ENCODE data around the gene LRRC23.

Gene LRRC23

GRCh38 chr12:6936636-6937480 lies 32.2 kb downstream of the LRRC23 start:
- H3K27ac Mint-ChIP-seq: peak overlapping the region; percentile 74 to 90 (median 88)
- H3K4me1 Mint-ChIP-seq: peaks cover 47% of the 10 kb centered on the region
- peaks cover 67% of the 10 kb centered on the region for H3K36me3 Mint-ChIP-seq (ENCODE audit: low read depth)
- H3K27me3 Mint-ChIP-seq (ENCODE audit: low read depth): no peaks in the 10 kb centered on the region
- TF ChIP-seq, protein P1, sequence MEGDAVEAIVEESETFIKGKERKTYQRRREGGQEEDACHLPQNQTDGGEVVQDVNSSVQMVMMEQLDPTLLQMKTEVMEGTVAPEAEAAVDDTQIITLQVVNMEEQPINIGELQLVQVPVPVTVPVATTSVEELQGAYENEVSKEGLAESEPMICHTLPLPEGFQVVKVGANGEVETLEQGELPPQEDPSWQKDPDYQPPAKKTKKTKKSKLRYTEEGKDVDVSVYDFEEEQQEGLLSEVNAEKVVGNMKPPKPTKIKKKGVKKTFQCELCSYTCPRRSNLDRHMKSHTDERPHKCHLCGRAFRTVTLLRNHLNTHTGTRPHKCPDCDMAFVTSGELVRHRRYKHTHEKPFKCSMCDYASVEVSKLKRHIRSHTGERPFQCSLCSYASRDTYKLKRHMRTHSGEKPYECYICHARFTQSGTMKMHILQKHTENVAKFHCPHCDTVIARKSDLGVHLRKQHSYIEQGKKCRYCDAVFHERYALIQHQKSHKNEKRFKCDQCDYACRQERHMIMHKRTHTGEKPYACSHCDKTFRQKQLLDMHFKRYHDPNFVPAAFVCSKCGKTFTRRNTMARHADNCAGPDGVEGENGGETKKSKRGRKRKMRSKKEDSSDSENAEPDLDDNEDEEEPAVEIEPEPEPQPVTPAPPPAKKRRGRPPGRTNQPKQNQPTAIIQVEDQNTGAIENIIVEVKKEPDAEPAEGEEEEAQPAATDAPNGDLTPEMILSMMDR (IDR thresholded peaks at IDR 0.05; ENCODE audit: unreplicated experiment in 3 of 3): no peak
- H3K9me3 Mint-ChIP-seq: no peaks in the 10 kb centered on the region
- peak overlapping the region; percentile 79 to 88 (median 82) for H3K4me3 Mint-ChIP-seq

DNA sequence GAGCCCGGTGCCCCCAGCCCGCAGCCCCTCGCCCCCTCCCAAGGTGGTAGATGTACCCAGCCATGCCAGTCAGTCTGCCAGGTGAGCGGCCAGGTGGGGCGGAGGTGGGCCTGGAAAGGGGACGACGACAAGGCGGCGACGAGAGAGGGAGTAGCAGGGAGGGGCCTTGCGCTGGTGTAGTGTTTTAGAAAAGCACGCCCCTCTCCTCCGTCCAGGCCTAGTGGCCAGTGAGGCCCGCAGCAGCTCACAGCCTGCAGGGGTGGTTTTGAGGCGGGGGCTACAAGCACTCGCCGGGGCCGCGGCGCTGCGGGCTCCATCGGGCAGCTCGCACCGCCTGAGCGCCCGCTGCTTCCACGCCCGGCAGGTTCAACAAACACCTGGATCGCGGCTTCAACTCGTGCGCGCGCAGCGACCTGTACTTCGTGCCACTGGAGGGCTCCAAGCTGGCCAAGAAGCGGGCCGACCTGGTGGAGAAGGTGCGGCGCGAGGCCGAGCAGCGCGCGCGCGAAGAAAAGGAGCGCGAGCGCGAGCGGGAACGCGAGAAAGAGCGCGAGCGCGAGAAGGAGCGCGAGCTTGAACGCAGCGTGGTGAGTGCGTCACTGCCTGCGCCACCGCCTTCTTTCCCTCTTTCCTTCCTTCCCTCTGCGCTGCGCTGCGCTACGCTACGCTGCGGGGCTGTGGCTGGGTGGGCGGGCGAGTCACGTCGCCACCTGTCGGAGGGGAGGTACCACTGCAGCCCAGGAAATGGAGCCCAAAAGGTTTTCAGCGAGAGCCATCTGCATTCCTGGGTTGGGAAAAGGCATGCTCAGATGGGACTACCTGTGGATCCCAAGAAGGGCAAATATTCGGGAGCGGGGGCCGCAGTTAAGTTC lies 33.1 kb downstream of the LRRC23 start:
- Mint-ChIP-seq H3K4me1 (peaks cover 44% of the 10 kb centered on the region), H3K9me3 (no peaks in the 10 kb centered on the region), H3K4me3 (peak overlapping the region; percentile 82 to 88 (median 86)), H3K36me3 (ENCODE audit: low read depth) (peaks cover 63% of the 10 kb centered on the region), H3K27me3 (ENCODE audit: low read depth) (no peaks in the 10 kb centered on the region), H3K27ac (peak overlapping the region; percentile 76 to 96 (median 90))
- TF ChIP-seq, protein P1 (IDR thresholded peaks at IDR 0.05; ENCODE audit: unreplicated experiment in 3 of 3): peak; percentile 92 to 97 (median 97)

DNA sequence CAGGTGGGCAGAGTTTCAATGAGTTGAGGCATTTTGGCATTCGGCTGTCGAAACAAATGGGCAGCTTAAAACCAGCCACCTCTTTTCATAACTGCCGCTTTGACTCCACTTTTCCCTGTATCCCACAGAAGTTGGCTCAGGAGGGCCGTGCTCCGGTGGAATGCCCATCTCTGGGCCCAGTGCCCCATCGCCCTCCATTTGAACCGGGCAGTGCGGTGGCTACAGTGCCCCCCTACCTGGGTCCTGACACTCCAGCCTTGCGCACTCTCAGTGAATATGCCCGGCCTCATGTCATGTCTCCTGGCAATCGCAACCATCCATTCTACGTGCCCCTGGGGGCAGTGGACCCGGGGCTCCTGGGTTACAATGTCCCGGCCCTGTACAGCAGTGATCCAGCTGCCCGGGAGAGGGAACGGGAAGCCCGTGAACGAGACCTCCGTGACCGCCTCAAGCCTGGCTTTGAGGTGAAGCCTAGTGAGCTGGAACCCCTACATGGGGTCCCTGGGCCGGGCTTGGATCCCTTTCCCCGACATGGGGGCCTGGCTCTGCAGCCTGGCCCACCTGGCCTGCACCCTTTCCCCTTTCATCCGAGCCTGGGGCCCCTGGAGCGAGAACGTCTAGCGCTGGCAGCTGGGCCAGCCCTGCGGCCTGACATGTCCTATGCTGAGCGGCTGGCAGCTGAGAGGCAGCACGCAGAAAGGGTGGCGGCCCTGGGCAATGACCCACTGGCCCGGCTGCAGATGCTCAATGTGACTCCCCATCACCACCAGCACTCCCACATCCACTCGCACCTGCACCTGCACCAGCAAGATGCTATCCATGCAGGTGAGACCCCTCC lies 34.0 kb downstream of the LRRC23 start:
- Mint-ChIP-seq H3K4me1 (peaks cover 45% of the 10 kb centered on the region), H3K9me3 (no peaks in the 10 kb centered on the region), H3K36me3 (ENCODE audit: low read depth) (peaks cover 61% of the 10 kb centered on the region), H3K4me3 (peak overlapping the region; percentile 82 to 88 (median 86)), H3K27me3 (ENCODE audit: low read depth) (no peaks in the 10 kb centered on the region), H3K27ac (peak overlapping the region; percentile 78 to 96 (median 90))
- TF ChIP-seq, protein P1 (IDR thresholded peaks at IDR 0.05; ENCODE audit: unreplicated experiment in 3 of 3): no peak

DNA sequence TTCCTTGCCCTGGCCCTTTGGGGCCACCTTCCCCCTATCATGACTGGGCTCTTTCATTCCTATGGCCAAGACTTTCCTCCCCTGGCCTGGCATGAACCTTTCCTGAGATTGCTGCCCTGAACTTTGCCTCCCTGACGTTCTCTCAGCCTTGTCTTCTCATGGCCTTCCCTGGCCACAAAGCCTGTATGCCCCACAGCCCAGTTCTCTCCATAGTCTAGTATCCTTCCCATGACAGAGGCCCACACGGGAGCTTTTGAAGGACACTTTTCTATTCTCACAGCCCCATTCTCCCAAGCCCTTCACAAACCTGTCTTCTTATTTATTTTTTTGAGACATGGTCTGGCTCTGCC lies 34.5 kb downstream of the LRRC23 start:
- Mint-ChIP-seq H3K9me3 (no peaks in the 10 kb centered on the region), H3K27me3 (ENCODE audit: low read depth) (no peaks in the 10 kb centered on the region), H3K4me1 (peaks cover 43% of the 10 kb centered on the region), H3K36me3 (ENCODE audit: low read depth) (peaks cover 55% of the 10 kb centered on the region), H3K4me3 (peak overlapping the region; percentile 70 to 81 (median 78)), H3K27ac (peak overlapping the region; percentile 78 to 94 (median 84))
- TF ChIP-seq, protein P1 (IDR thresholded peaks at IDR 0.05; ENCODE audit: unreplicated experiment in 3 of 3): no peak

GRCh38 chr12:6941267-6941666 lies 36.6 kb downstream of the LRRC23 start:
- no peaks in the 10 kb centered on the region for H3K27me3 Mint-ChIP-seq (ENCODE audit: low read depth)
- peak overlapping the region in 2 of 3 experiments; percentile 47 to 74 for H3K27ac Mint-ChIP-seq
- TF ChIP-seq, protein P1 (IDR thresholded peaks at IDR 0.05; ENCODE audit: unreplicated experiment in 3 of 3): no peak
- peaks cover 34% of the 10 kb centered on the region for H3K36me3 Mint-ChIP-seq (ENCODE audit: low read depth)
- H3K4me1 Mint-ChIP-seq: peaks cover 47% of the 10 kb centered on the region
- H3K9me3 Mint-ChIP-seq: no peaks in the 10 kb centered on the region
- H3K4me3 Mint-ChIP-seq: peak overlapping the region in 1 of 3 experiments; percentile 40

Data from nephron (organoid).